Brain pericyte (primary cell): ENCODE data around the gene GGA2.
"Not testable (repeated sequence)": the region's sequence is repeated elsewhere in the genome, so short reads cannot be mapped to it uniquely, and the experiment has no call there.

ENCODE experiments used
- DNase-seq: peaks from one replicate; pipeline ENCODE4 v3.0.0-alpha.2; 2012; ENCODE audit warnings: low read depth, low spot score

Gene GGA2

DNA sequence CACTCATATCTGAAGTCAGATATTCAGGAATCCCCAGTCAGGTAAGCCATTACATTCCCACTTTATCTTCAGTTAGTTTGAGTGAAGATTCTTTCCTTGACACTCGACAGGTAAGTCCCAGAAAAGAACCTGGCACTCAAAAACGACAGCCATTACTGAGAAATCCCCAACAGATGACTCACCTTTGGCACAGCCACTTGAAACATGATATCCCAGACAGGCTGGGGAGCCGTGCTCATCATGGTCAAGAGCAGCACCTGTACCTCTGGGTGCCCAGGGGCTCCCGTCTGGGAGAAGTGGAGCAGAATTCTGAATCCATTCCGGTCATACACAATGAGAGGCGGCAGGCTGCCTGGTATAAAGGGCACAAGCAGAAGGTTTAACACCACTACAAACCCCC is 40.5 kb downstream of the GGA2 start:
- no peak for DNase-seq

DNA sequence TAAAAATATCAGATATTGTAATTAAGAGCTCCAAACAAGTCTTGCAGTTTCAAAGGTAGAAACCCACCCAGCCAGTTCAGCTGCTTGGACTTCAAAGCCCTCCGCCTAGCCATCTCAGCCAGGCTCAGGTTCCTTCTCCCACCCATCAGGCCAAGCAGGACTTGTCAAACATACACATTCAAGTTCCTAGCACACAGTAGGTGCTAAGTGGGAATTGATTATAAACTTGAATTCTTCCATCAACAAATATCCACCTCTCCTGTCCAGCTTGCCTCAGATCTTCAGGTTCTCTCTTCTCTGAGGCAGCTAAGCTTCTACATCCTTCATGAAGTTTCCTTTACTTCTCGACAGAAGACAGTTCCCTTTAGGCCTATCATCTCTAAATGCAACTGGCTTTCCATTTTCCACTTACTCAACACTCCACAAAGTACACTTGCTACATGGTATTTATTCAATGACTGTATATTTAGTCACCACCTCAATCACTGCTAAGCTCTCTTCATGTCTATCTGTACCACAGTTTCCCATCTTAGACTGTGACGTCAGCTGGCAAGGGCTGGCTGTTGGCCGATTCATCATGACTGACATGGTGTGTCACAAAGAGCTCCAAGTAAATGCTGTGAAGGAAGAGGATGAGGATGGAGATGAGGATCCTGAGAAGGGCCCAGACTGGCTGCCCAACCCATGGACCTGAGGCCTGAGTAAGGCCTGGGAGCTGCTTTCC is 44.0 kb downstream of the GGA2 start:
- no peak for DNase-seq

- no peak for DNase-seq
These were observed 45.1 kb downstream of the GGA2 start for GRCh38 chr16:23465179-23465578.

GRCh38 chr16:23464196-23464595 is 46.1 kb downstream of the GGA2 start:
- no peak for DNase-seq

GRCh38 chr16:23462994-23463393 is 47.3 kb downstream of the GGA2 start:
- DNase-seq: not testable (repeated sequence)

GRCh38 chr16:23453338-23454052 is 56.8 kb downstream of the GGA2 start:
- no peak for DNase-seq

- DNase-seq: peak; percentile 78
These were observed 57.5 kb downstream of the GGA2 start, which contains the start of gene COG7 for GRCh38 chr16:23452572-23453337. Gene COG7 (minus strand): TSS chr16:23453189. CDS start chr16:23452994, 195 bp downstream.

DNA sequence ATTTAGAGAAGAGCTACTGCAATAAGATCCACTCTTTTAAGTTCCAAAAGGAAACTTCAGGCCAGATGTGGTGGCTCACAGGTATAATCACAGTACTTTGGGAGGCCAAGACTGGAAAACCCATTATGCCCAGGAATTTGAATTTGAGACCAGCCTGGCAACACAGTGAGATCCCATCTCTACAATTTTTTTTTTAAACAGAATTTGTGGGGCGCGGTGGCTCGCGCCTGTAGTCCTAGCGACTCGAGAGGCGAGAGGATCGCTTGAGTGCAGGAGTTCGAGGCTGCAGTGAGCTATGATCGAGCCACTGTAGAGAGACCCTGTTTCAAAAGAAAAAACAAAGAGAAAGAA is 58.1 kb downstream of the GGA2 start:
- DNase-seq: no peak

DNA sequence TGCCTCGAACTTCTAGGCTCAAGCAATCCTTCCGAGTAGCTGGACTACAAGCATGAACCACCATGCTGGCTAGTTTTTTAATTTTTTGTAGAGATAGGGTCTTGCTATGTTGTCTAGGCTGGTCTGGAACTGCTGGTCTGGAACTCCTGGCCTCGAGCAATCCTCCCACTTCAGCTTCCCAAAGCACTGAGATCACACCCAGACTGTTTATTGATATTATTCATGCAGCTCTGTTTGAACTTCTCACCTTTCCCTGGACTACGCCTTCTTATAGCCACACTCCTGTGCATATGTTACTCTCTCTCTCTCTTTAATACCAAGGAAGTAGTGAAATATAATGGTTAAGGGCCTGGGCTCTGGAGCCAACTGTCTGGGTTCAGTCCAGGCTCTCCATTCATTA is 61.9 kb downstream of the GGA2 start:
- no peak for DNase-seq

DNA sequence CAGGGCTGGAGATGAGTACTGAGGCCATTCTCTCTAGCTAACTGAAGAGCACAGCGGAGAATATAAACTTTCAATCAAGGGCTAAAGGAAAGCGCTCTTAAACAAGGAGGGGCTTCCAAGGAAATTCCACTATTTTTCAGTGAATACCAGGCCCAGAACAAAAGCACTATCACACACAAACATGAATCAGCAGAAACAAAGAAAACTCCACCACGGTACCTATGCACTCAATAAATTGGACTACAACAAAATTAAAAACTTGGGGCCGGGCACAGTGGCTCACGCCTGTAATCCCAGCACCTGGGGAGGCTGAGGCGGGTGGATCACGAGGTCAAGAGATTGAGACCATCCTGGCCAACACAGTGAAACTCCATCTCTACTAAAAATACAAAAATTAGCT is 72.8 kb downstream of the GGA2 start:
- not testable (repeated sequence) for DNase-seq

DNA sequence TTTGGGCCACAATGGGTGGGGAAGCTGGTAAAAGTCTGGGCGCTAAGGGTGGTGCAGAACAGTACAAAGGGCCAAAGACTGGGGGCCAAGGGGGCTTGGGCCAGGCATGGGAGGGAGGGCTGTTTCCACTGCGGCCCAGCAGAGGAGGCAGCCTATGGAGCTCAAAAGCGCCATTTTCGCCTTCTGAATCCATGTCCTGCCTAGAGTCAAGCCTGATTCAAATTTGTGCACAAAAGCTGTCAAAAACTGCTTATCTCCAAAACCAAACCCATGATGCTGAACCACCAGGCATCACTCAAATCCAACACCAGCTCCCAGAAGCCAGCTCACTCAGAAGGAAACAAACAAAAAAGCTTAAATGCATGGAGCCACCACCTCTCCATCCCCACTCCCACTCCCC is 73.3 kb downstream of the GGA2 start:
- DNase-seq: no peak

GRCh38 chr16:23435500-23435899 is 74.8 kb downstream of the GGA2 start:
- no peak for DNase-seq

GRCh38 chr16:23434380-23434779 is 75.9 kb downstream of the GGA2 start:
- peak; percentile 24 for DNase-seq

- DNase-seq: no peak
These were observed 76.9 kb downstream of the GGA2 start for GRCh38 chr16:23433261-23433920.

DNA sequence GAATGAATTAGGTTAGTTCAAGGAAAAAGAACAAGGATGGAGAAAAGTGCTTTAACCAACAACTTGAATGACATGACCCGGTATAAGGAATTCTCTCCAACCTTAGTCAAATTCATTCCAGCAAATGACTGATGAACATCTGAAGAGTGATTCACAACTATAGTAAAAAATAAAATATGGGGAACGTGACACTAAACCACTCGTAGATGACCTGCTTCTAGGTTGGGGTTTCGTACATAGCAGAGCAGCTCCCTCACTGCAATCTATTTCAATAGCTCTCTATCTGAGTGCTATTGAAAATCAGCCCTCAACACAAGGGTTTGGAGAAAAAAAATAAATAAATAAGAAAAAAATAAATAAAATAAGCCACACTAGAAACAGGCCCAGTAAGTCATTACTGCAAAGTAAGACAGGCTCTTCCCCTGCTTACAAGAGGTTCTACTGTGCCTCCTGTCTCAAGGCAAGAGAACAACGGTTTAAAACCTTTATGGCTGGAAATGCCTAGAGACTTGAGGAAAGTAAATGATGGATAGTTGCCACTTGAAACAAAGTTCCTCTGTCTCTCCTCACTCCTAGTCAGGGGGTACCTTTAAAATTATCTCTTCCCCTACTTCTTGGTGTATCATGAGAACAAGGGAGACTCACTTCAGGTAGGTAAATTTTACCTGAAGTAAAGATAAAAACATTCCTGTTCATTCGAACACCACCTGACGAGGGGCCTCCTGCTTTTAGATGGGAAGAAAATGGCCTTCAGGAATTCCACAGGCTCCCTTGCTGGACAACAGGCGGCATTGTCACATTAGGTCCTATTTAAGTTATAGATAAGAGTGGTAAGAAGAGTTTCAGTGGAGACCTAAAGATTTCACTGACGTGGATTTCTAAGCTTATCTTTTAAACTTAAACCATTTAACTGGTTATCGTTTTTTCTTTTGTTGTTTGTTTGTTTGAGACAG is 77.8 kb downstream of the GGA2 start:
- no peak for DNase-seq

DNA sequence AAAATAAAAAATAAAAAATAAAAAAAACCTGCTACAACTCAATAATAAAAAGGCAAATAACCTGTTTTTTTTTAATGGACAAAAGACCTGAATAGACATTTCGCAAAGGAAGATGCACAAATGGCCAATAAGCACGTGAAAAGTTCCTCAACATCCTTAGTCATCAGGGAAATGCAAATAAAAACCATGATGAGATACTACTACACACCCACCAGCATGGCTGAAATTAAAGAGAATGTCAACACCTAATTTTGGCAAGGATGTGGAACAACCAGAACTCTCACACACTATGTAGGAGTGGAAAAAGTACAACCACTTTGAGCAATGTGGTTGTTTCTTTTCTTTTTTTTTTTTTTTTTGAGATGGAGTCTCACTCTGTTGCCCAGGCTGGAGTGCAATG is 81.9 kb downstream of the GGA2 start:
- no peak for DNase-seq

DNA sequence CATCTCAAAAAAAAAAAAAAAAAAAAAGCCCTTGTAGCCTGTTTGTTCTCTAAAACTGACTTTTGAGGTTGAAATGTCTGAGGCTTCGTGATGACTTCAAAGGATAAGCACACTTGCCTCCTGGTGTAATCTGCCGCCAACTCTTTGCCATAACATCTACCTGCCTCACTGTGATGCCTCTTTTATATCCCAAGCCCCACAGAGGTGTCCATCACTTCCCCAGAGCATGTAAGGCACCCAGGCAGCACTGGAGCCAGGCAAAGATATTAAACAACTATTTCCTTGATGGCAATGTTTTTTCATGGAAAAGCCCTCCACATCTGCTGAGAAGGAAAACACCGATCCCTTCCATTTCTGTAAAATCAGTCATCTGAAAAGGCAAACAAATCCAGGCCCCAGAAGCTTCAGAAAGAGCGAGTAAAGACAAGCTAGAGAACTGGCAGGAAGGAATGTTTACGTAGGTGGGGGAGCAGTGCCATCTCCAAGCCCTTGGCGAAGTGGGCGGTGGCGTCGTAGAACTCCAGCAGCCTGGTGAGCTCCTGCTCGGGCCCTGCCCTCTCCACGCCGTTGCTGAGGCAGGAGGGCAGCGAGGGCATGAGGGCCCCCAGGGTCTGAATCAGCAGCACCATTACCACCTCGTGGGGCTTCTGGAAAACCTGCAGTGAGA is 85.9 kb downstream of the GGA2 start:
- DNase-seq: peak; percentile 21

GRCh38 chr16:23423496-23424049 is 86.7 kb downstream of the GGA2 start:
- peak; percentile 64 for DNase-seq

DNA sequence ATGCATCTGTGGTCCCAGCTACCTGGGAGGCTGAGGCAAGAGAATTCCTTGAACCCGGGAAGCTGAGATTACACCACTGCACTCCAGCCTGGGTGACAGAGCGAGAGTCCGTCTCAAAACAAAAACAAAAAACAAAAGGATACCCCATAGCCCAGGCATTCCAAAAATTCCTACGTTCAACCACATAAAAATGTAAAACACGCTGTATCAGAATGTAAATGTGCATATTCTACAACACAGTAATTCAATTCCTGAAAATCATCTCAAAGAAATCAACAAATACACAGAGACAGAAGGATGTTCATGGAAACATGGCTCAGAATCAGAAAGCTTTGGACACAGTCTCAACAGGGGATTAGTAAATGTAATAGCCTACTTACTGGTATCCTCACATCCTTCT is 90.3 kb downstream of the GGA2 start:
- no peak for DNase-seq

DNA sequence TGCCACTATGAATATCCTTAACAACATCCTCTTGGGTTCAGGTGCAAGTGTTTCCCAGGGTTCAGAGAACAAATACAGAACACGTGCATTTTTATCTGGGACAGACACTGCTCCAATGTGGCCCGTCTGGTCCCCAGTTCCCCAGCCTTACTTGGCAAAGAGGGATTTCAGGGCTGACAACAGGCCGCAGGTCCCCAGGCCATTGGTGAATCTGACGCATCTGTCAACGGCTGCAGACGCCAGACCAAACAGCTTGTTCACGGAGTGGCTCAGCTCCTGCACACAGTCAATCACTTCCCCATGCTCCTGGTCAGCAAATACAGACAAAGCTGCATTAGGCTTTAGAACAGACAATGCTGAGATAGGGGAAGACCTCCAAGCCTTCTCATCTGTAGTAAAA is 93.5 kb downstream of the GGA2 start:
- DNase-seq: no peak
